H1 (cell line): ENCODE results near the gene KCNB1. TPM values are rescaled to one million over a fixed set of nuclear protein-coding genes. Genes with fewer than 3 reads are reported as not detected.

Experiments
- CTCF ChIA-PET: fragments of 300-600 bp; sonication (Branson Sonifier 250); formaldehyde crosslinking; loops from one replicate; lab custom pipeline; 2021; ENCODE audit not compliant: partially characterized antibody; lab: Charles Lee
- POLR2A ChIA-PET: fragments of 300-600 bp; sonication (Branson Sonifier 250); formaldehyde crosslinking; loops from one replicate; lab custom pipeline; 2021; ENCODE audit warnings: inconsistent platforms; ENCODE audit not compliant: partially characterized antibody; lab: Charles Lee
- DNase-seq, 2 experiments: peaks; one replicate each; pipeline versions ENCODE4 v3.0.0 to v3.0.0-alpha.2; 2010 to 2022; ENCODE audit warnings: low spot score in 2 of 2, low read depth in 1 of 2, mixed read lengths in 1 of 2
- FAIRE-seq: peaks from 2 replicates; lab custom pipeline; 2011; peaks lifted over from hg19 to GRCh38; lab: Jason Lieb, UNC
- H2AFZ ChIP-seq: 2 replicates; pipeline ENCODE4 v1.8.1; 2012; ENCODE audit warnings: low read length, inconsistent platforms
- H2AK5ac ChIP-seq: 2 replicates; pipeline ENCODE4 v1.6.1; 2013; ENCODE audit warnings: low read depth, low read length
- H2BK120ac ChIP-seq: replicated peaks from 2 replicates; pipeline ENCODE3; 2013; ENCODE audit warnings: low read depth, low read length, inconsistent platforms
- H2BK12ac ChIP-seq: 2 replicates; pipeline ENCODE4 v1.6.1; 2013; ENCODE audit warnings: low read depth, low read length
- H2BK15ac ChIP-seq: 2 replicates; pipeline ENCODE4 v1.6.1; 2013; ENCODE audit warnings: low read length
- H2BK20ac ChIP-seq: 2 replicates; pipeline ENCODE4 v1.6.1; 2013; ENCODE audit warnings: low read length
- H2BK5ac ChIP-seq: 2 replicates; pipeline ENCODE4 v1.6.1; 2013; ENCODE audit warnings: low read depth, low read length
- H3K14ac ChIP-seq: 2 replicates; pipeline ENCODE4 v1.6.1; 2013; ENCODE audit warnings: inconsistent platforms; ENCODE audit not compliant: insufficient read length
- H3K18ac ChIP-seq: 2 replicates; pipeline ENCODE4 v1.6.1; 2013; ENCODE audit warnings: low read length; ENCODE audit errors: extremely low read depth
- H3K23ac ChIP-seq: 2 replicates; pipeline ENCODE4 v1.6.1; 2013; ENCODE audit warnings: inconsistent platforms; ENCODE audit not compliant: insufficient read length
- H3K23me2 ChIP-seq: 2 replicates; pipeline ENCODE4 v1.6.1; 2013; ENCODE audit warnings: low read depth, low read length
- H3K27ac ChIP-seq: 2 replicates; pipeline ENCODE4 v1.6.1; 2011; ENCODE audit warnings: low read depth, low read length, inconsistent platforms
- H3K27me3 ChIP-seq, 4 experiments: replicated peaks in 1 of 4; 1 replicate in 1 of 4; 2 replicates in 3 of 4; pipeline versions ENCODE4 v1.6.1 to v1.8.1; 2011 to 2013; ENCODE audit warnings: low read length in 3 of 4, mild to moderate bottlenecking in 3 of 4, inconsistent platforms in 2 of 4, mixed read lengths in 2 of 4, moderate library complexity in 1 of 4; ENCODE audit not compliant: control insufficient read depth in 3 of 4, insufficient read depth in 3 of 4; ENCODE audit errors: extremely low read depth in 1 of 4
- H3K36me3 ChIP-seq, 4 experiments: 2 replicates each; pipeline versions ENCODE4 v1.6.1 to v1.8.1; 2011 to 2013; ENCODE audit warnings: mild to moderate bottlenecking in 4 of 4, low read length in 3 of 4, moderate library complexity in 2 of 4, control low read depth in 1 of 4, inconsistent platforms in 1 of 4; ENCODE audit not compliant: insufficient read depth in 4 of 4, control insufficient read depth in 2 of 4
- H3K4ac ChIP-seq: replicated peaks from 2 replicates; pipeline ENCODE3; 2013; ENCODE audit warnings: low read length, low read depth, mixed read lengths, inconsistent platforms; ENCODE audit not compliant: insufficient read length
- H3K4me1 ChIP-seq, 4 experiments: replicated peaks in 1 of 4; 1 replicate in 1 of 4; 2 replicates in 3 of 4; pipeline versions ENCODE4 v1.6.1 to v1.8.1; 2011 to 2013; ENCODE audit warnings: low read length in 3 of 4, inconsistent platforms in 2 of 4, mixed read lengths in 1 of 4; ENCODE audit not compliant: insufficient read depth in 4 of 4, control insufficient read depth in 3 of 4
- H3K4me2 ChIP-seq, 2 experiments: 2 replicates each; pipeline versions ENCODE4 v1.6.1 to v1.8.1; 2011 to 2013; ENCODE audit warnings: low read depth in 2 of 2, low read length in 2 of 2, control low read depth in 1 of 2, inconsistent platforms in 1 of 2, mild to moderate bottlenecking in 1 of 2; ENCODE audit not compliant: insufficient read depth in 1 of 2
- H3K4me3 ChIP-seq, 4 experiments: fragments of 200-600, 300-600 bp in 1 of 4; sonication (generic), shearing (Covaris generic), sonication (Bioruptor Twin) in 1 of 4; 2 replicates each; pipeline versions ENCODE4 v1.5.1 to v1.8.1; 2011 to 2016; ENCODE audit warnings: low read length in 4 of 4, low read depth in 3 of 4, control low read depth in 2 of 4, inconsistent platforms in 2 of 4, mild to moderate bottlenecking in 2 of 4, mixed read lengths in 1 of 4, moderate library complexity in 1 of 4; ENCODE audit not compliant: insufficient read depth in 2 of 4; ENCODE audit errors: extremely low read depth in 1 of 4
- H3K56ac ChIP-seq: replicated peaks from 2 replicates; pipeline ENCODE3; 2013; ENCODE audit warnings: low read depth, mild to moderate bottlenecking, mixed read lengths, low read length, inconsistent platforms; ENCODE audit not compliant: insufficient read length
- H3K79me1 ChIP-seq: 2 replicates; pipeline ENCODE4 v1.6.1; 2013; ENCODE audit warnings: low read depth, low read length, control low read depth
- H3K79me2 ChIP-seq, 2 experiments: 2 replicates each; pipeline versions ENCODE4 v1.6.1 to v1.8.1; 2012 to 2013; ENCODE audit warnings: low read length in 2 of 2, mild to moderate bottlenecking in 2 of 2, inconsistent platforms in 1 of 2; ENCODE audit not compliant: insufficient read depth in 2 of 2, control insufficient read depth in 1 of 2
- H3K9ac ChIP-seq, 4 experiments: replicated peaks in 1 of 4; 1 replicate in 1 of 4; 2 replicates in 3 of 4; pipeline versions ENCODE4 v1.6.1 to v1.8.1; 2011 to 2013; ENCODE audit warnings: low read depth in 3 of 4, low read length in 3 of 4, control low read depth in 2 of 4, mild to moderate bottlenecking in 2 of 4, moderate library complexity in 2 of 4, inconsistent platforms in 1 of 4; ENCODE audit errors: extremely low read depth in 1 of 4
- H3K9me3 ChIP-seq, 2 experiments: 2 replicates each; pipeline versions ENCODE4 v1.6.1 to v1.8.1; 2012 to 2013; ENCODE audit warnings: mild to moderate bottlenecking in 2 of 2, moderate library complexity in 2 of 2, control low read depth in 1 of 2, inconsistent platforms in 1 of 2, low read depth in 1 of 2, low read length in 1 of 2, mixed read lengths in 1 of 2; ENCODE audit not compliant: insufficient read depth in 2 of 2
- H4K20me1 ChIP-seq, 2 experiments: replicated peaks in 1 of 2; 2 replicates each; pipeline versions ENCODE3 to v1.8.1; 2011 to 2013; ENCODE audit warnings: inconsistent platforms in 2 of 2, low read length in 2 of 2, mild to moderate bottlenecking in 1 of 2; ENCODE audit not compliant: insufficient read depth in 2 of 2, control insufficient read depth in 1 of 2
- H4K5ac ChIP-seq: 2 replicates; pipeline ENCODE4 v1.6.1; 2013; ENCODE audit warnings: low read length, low read depth, mixed read lengths, inconsistent platforms; ENCODE audit not compliant: insufficient read length
- H4K8ac ChIP-seq: 2 replicates; pipeline ENCODE4 v1.8.0; 2013; ENCODE audit warnings: mild to moderate bottlenecking, moderate library complexity, low read length, inconsistent platforms; ENCODE audit not compliant: insufficient read depth; ENCODE audit errors: extremely low read depth
- H4K91ac ChIP-seq: replicated peaks from 2 replicates; pipeline ENCODE3; 2013; ENCODE audit warnings: low read length, mixed read lengths, inconsistent platforms; ENCODE audit not compliant: insufficient read length
- BRCA1 ChIP-seq: IDR thresholded peaks from 2 replicates; pipeline ENCODE4 v1.6.1; 2012; ENCODE audit warnings: low read depth, low read length, improper control_type of control experiment
- WGBS, 2 experiments: shearing (Covaris generic) in 1 of 2; methylation state at CpG; one replicate each; pipeline versions ENCODE4 v1.1.6 to v1.1.7; 2013 to 2015; ENCODE audit warnings: low lambda C conversion rate in 2 of 2, mixed read lengths in 2 of 2, inconsistent platforms in 1 of 2, low coverage in 1 of 2, missing lambda C conversion rate in 1 of 2; ENCODE audit not compliant: insufficient replicate concordance in 2 of 2, insufficient coverage in 1 of 2, insufficient read length in 1 of 2; ENCODE audit errors: extremely low coverage in 1 of 2, missing lambda C conversion rate in 1 of 2; 5-methylcytosine and 5-hydroxymethylcytosine counted together
- polyA plus RNA-seq, 7 experiments: library from polyadenylated mRNA; depleted of rRNA in 3 of 7; stranded (reverse) in 5 of 7; unstranded in 2 of 7; fragments of >200 nt in 5 of 7; fragments of 200-250 nt in 2 of 7; gene quantifications; 1 replicate in 5 of 7; 2 replicates in 1 of 7; 4 replicates in 1 of 7; pipeline versions ENCODE4 v1.2.1 to v1.2.3, GENCODE V29; 2011 to 2013; ENCODE audit warnings: missing spikeins in 2 of 7, mixed read lengths in 2 of 7
- total RNA-seq: library from RNA; stranded (reverse); fragmentation: NEBNext Ultra II Directional; extraction: Animal tissue kit (Norgen Biotek cat#: 25700); gene quantifications from 2 replicates; pipeline ENCODE4 v1.2.1, GENCODE V29; 2021

Gene KCNB1
- total and polyA plus RNA-seq, 2 of the 8 experiments (the other 6 are each of a cell fraction or from before 2014, with no cell fraction given), result 0.58 to 0.67 TPM

DNA sequence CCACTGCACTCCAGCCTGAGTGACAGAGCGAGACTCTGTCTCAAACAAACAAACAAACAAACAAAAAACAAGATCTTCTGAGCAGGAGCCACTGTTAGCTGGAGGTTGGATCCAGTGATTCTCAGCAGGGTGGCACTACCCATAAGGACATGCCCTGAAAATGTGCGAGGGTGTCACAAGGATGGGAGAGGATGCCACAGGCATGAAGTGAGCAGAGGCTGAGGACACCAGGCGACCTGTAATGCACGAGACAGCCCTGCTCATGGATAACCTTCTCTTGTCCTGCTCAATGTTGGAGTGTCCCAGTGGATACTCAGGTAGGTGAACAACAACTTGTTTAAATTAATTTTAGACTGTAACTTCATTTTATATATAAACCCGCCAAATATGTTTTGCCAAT is 76.8 kb downstream of the KCNB1 start:
- no peak overlapping the region for H2AK5ac ChIP-seq
- WGBS, 2 experiments, result 94% methylated on average over 5 of the region's 5 CpGs; no CpG with 5 or more reads in 1 of the 2 experiments
- no peak for TF ChIP-seq BRCA1
- H3K4me2 ChIP-seq, result no peak overlapping the region
- H3K14ac ChIP-seq, result no peak overlapping the region
- H3K23me2 ChIP-seq, result no peaks in the 10 kb centered on the region
- H3K56ac ChIP-seq, result no peak overlapping the region
- H4K5ac ChIP-seq, result no peak overlapping the region
- H4K20me1 ChIP-seq, result no peaks in the 10 kb centered on the region
- H3K23ac ChIP-seq, result no peak overlapping the region
- H3K9me3 ChIP-seq, result no peaks in the 10 kb centered on the region
- no peak overlapping the region for H2BK120ac ChIP-seq
- H2BK20ac ChIP-seq, result no peak overlapping the region
- H3K4ac ChIP-seq, result no peak overlapping the region
- H3K18ac ChIP-seq, result no peak overlapping the region
- no peak overlapping the region for H2BK15ac ChIP-seq
- ChIA-PET CTCF (interaction anchor here (0.6 to 5.1 kb wide), 6 partner anchors 9 to 132 kb away, joined by 3 to 37 read pairs (median 6); no protein-coding TSS in a partner anchor), POLR2A (no interaction called here)
- no peaks in the 10 kb centered on the region for H3K79me1 ChIP-seq
- no peaks in the 10 kb centered on the region for H3K36me3 ChIP-seq
- FAIRE-seq (no peak), DNase-seq (no peak)
- no peaks in the 10 kb centered on the region for H3K27me3 ChIP-seq
- H3K9ac ChIP-seq, result no peak overlapping the region
- H3K4me3 ChIP-seq, result no peak overlapping the region
- H4K8ac ChIP-seq, result no peak overlapping the region
- no peaks in the 10 kb centered on the region for H3K79me2 ChIP-seq
- peaks cover 0 to 6% (median 0%) of the 10 kb centered on the region in 4 experiments; a peak in 2 of 7 replicates for H3K4me1 ChIP-seq
- H3K27ac ChIP-seq, result no peak overlapping the region
- H2BK5ac ChIP-seq, result no peak overlapping the region
- H2AFZ ChIP-seq, result no peak overlapping the region
- H4K91ac ChIP-seq, result no peak overlapping the region
- H2BK12ac ChIP-seq, result no peak overlapping the region
